ENCODE data around the gene NOTCH1. TPM values are rescaled to one million over a fixed set of nuclear protein-coding genes. Genes with fewer than 3 reads are reported as not detected.

Gene NOTCH1
- total RNA-seq, 2 experiments from 2014 or later = 70.0 to 79.4 TPM

DNA sequence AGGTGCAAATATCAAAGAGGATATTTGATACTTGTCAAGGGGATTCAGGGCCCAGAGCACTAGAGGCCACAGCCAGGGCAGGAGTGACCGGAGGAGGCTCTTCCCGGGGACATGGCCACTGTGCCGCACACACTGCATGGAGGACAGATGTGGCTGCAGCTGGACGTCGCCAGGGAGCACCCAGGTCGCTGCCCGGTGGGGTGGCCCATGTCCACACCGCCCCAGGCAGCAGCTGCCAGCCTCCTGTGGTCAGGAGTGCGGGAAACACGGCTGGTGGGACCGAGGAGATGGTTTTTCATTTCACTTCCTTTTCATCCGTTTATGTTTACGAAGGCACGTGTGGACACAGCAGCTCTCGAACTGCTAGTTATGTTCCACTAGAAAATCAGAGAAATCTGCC, 78.1 kb downstream of the NOTCH1 start:
- Mint-ChIP-seq H3K4me3 (no peak overlapping the region), H3K27ac (no peak overlapping the region), H3K27me3 (no peaks in the 10 kb centered on the region), H3K36me3 (ENCODE audit: low read depth) (peaks cover 38% of the 10 kb centered on the region), H3K4me1 (no peaks in the 10 kb centered on the region), H3K9me3 (ENCODE audit: low read depth) (no peaks in the 10 kb centered on the region)
- no peak for ATAC-seq
- intact Hi-C loops (cut with DNase I, micrococcal nuclease) = no loop called here
- DNase-seq = no peak
- ChIA-PET CTCF (interaction anchor here (0.6 kb wide), 1 partner anchor 602 kb away, joined by 4 read pairs; the partner anchor contains the start of gene SAPCD2), POLR2A (no interaction called here)

DNA sequence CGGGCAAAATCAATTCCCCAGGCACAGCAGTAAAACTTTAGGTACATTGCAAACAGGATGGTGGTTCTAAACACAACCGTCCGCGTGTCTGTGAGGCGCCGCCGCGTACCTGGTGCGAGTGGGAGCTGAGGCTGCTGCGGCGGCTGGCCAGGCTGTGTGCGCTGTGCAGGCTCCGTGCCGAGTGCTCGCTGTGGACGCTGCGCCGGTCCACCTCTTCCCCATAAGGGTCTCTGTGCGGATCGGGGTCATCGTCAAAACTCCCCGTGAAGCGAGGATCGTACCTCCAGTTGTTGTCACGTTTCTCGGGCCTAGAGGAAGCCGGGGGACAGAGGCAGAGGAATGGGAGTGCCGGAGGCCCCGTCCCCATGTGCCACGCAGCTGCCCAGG, 79.7 kb downstream of the NOTCH1 start:
- intact Hi-C loops (cut with DNase I, micrococcal nuclease) = no loop called here
- no peak for DNase-seq
- no peak for ATAC-seq
- Mint-ChIP-seq H3K27ac (no peak overlapping the region), H3K36me3 (ENCODE audit: low read depth) (peaks cover 41% of the 10 kb centered on the region), H3K4me1 (no peaks in the 10 kb centered on the region), H3K4me3 (no peak overlapping the region), H3K27me3 (no peaks in the 10 kb centered on the region), H3K9me3 (ENCODE audit: low read depth) (no peaks in the 10 kb centered on the region)
- CTCF ChIA-PET = interaction anchor here (0.6 kb wide), 1 partner anchor 150 kb away, joined by 3 read pairs; no protein-coding TSS in a partner anchor
- POLR2A ChIA-PET = no interaction called here

GRCh38 chr9:136465500-136466154, 80.2 kb downstream of the NOTCH1 start:
- no peak for DNase-seq
- Mint-ChIP-seq H3K36me3 (ENCODE audit: low read depth) (peaks cover 46% of the 10 kb centered on the region), H3K4me1 (no peaks in the 10 kb centered on the region), H3K27ac (no peak overlapping the region), H3K9me3 (ENCODE audit: low read depth) (no peaks in the 10 kb centered on the region), H3K4me3 (no peak overlapping the region), H3K27me3 (no peaks in the 10 kb centered on the region)
- ATAC-seq = no peak
- intact Hi-C loops (cut with DNase I, micrococcal nuclease) = no loop called here
- ChIA-PET POLR2A (no interaction called here), CTCF (no interaction called here)

DNA sequence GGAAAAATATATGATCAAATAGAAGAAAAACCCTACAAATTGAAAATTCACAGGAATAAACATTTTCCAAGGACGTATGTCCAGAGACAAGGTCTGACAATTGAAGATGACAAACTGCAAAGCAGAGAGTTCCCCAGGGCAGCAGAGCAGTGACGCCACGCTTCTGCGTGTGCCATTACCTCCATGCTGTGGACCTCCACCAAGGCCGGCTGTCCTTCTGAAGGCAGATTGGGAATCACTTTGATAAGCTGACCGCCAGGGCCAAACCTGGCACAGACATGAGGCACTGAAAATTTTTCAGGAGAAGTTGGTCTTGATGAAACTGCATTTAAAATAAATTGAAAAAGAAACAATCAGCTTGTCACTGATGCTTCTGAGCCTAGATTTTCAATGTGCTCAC, 81.6 kb downstream of the NOTCH1 start:
- ChIA-PET CTCF (interaction anchor here (0.6 to 0.7 kb wide), 3 partner anchors 25 to 98 kb away, joined by 3 read pairs; no protein-coding TSS in a partner anchor), POLR2A (no interaction called here)
- Mint-ChIP-seq H3K27me3 (no peaks in the 10 kb centered on the region), H3K36me3 (ENCODE audit: low read depth) (peaks cover 47% of the 10 kb centered on the region), H3K4me1 (no peaks in the 10 kb centered on the region), H3K4me3 (no peak overlapping the region), H3K27ac (no peak overlapping the region), H3K9me3 (ENCODE audit: low read depth) (no peaks in the 10 kb centered on the region)
- intact Hi-C loops (cut with DNase I, micrococcal nuclease) = no loop called here
- no peak for ATAC-seq
- no peak for DNase-seq

GRCh38 chr9:136463578-136463977, 82.3 kb downstream of the NOTCH1 start:
- H3K9me3 Mint-ChIP-seq (ENCODE audit: low read depth) = no peaks in the 10 kb centered on the region
- no peaks in the 10 kb centered on the region for H3K4me1 Mint-ChIP-seq
- POLR2A ChIA-PET = no interaction called here
- H3K27ac Mint-ChIP-seq = no peak overlapping the region
- no peak overlapping the region for H3K4me3 Mint-ChIP-seq
- CTCF ChIA-PET = no interaction called here
- DNase-seq = no peak
- no peak for ATAC-seq
- no peaks in the 10 kb centered on the region for H3K27me3 Mint-ChIP-seq
- H3K36me3 Mint-ChIP-seq (ENCODE audit: low read depth) = peaks cover 53% of the 10 kb centered on the region
- intact Hi-C loops (cut with DNase I, micrococcal nuclease) = no loop called here

DNA sequence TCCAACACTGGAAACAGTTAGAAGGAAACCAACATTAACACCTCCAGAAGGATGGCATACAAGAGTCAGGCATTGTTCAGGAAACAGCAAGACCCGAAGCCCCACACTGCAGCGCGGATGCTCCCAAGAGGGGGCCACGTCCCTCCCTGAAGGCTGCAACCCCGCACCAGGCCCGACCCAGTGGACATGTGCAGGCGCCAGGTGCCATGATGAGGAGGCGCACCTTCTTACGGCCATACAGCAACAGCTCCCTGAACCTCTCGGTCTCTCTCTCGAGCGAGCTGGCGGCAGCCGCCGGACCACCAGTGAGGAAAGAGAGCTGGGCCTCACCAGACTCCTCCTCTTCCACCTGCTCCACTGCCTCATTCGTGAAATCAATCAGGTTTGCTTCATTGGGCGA, 83.2 kb downstream of the NOTCH1 start:
- ChIA-PET POLR2A (no interaction called here), CTCF (no interaction called here)
- no peaks in the 10 kb centered on the region for H3K27me3 Mint-ChIP-seq
- no peaks in the 10 kb centered on the region for H3K4me1 Mint-ChIP-seq
- intact Hi-C loops (cut with DNase I, micrococcal nuclease) = no loop called here
- H3K4me3 Mint-ChIP-seq = no peak overlapping the region
- ATAC-seq = no peak
- H3K36me3 Mint-ChIP-seq (ENCODE audit: low read depth) = peaks cover 56% of the 10 kb centered on the region
- DNase-seq = no peak
- no peak overlapping the region for H3K27ac Mint-ChIP-seq
- H3K9me3 Mint-ChIP-seq (ENCODE audit: low read depth) = no peaks in the 10 kb centered on the region

DNA sequence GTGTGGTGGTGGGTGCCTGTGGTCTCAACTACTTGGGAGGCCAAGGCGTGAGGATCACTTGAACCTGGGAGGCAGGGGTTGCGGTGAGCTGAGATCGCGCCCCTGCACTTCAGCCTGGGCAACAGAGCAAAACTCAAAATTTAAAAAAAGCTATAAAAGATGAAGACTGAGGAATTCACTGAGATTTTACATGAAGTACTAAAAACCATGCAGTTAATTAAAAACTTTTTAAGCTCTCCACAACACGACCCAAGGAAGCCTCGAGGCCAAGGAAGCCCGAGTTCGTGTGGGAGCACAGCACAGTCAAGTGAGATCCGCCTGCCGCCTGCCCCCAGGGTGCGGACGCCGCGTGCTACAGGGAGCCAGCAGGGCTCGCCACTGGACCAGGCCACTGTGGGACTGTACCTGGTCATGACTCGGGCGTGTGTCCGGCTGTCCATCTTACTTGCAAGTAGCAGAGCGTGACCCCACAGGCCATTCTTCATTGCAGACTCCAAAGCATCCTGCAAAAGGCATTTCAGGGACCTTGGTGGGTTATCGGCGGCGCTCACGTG, 85.0 kb downstream of the NOTCH1 start:
- Mint-ChIP-seq H3K27ac (no peak overlapping the region), H3K9me3 (ENCODE audit: low read depth) (no peaks in the 10 kb centered on the region), H3K36me3 (ENCODE audit: low read depth) (peaks cover 57% of the 10 kb centered on the region), H3K4me1 (no peaks in the 10 kb centered on the region), H3K4me3 (no peak overlapping the region), H3K27me3 (no peaks in the 10 kb centered on the region)
- ChIA-PET CTCF (no interaction called here), POLR2A (no interaction called here)
- DNase-seq (no peak), ATAC-seq (no peak)
- intact Hi-C loops (cut with DNase I, micrococcal nuclease) = no loop called here

- Mint-ChIP-seq H3K9me3 (ENCODE audit: low read depth) (no peaks in the 10 kb centered on the region), H3K27me3 (no peaks in the 10 kb centered on the region), H3K36me3 (ENCODE audit: low read depth) (peaks cover 52% of the 10 kb centered on the region), H3K27ac (no peak overlapping the region), H3K4me1 (no peaks in the 10 kb centered on the region), H3K4me3 (no peak overlapping the region)
- intact Hi-C loops (cut with DNase I, micrococcal nuclease) = no loop called here
- ATAC-seq (no peak), DNase-seq (no peak)
- POLR2A ChIA-PET = interaction anchor here (0.6 kb wide), 1 partner anchor 40 kb away, joined by 3 read pairs; no protein-coding TSS in a partner anchor
- CTCF ChIA-PET = no interaction called here
Observed at GRCh38 chr9:136459425-136459824, 86.4 kb downstream of the NOTCH1 start.

DNA sequence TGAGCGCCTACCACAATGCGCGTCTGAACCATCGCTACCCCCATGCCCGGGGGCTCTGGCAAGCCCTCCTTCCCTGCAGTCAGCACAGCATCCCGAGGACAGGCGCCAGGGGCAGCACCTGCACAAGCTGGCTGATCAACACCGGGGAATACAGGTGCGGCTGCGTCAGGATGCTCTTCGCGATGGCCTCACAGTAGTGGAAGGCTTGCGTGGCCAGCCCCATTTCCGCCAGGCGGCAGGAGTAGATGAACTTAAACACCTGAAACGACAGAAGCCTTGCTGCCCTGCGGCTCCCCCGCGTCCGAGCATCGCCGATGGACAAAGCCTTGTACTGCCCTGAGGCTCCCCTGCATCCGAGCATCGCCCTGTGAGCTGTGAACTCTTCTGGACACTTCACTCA, 88.5 kb downstream of the NOTCH1 start:
- DNase-seq (no peak), ATAC-seq (no peak)
- intact Hi-C loops (cut with DNase I, micrococcal nuclease) = no loop called here
- Mint-ChIP-seq H3K27me3 (no peaks in the 10 kb centered on the region), H3K4me1 (no peaks in the 10 kb centered on the region), H3K9me3 (ENCODE audit: low read depth) (no peaks in the 10 kb centered on the region), H3K36me3 (ENCODE audit: low read depth) (peaks cover 50% of the 10 kb centered on the region), H3K27ac (no peak overlapping the region), H3K4me3 (no peak overlapping the region)
- ChIA-PET CTCF (interaction anchor here (0.6 to 0.7 kb wide), 3 partner anchors 21 to 335 kb away, joined by 3 to 4 read pairs (median 3); no protein-coding TSS in a partner anchor), POLR2A (no interaction called here)

- CTCF ChIA-PET = no interaction called here
- Mint-ChIP-seq H3K4me1 (no peaks in the 10 kb centered on the region), H3K27ac (no peak overlapping the region), H3K4me3 (no peak overlapping the region), H3K27me3 (no peaks in the 10 kb centered on the region), H3K9me3 (ENCODE audit: low read depth) (no peaks in the 10 kb centered on the region), H3K36me3 (ENCODE audit: low read depth) (peaks cover 53% of the 10 kb centered on the region)
- POLR2A ChIA-PET = no interaction called here
- no peak for ATAC-seq
- DNase-seq = no peak
- intact Hi-C loops (cut with DNase I, micrococcal nuclease) = no loop called here
Observed at GRCh38 chr9:136456258-136456657, 89.6 kb downstream of the NOTCH1 start.

DNA sequence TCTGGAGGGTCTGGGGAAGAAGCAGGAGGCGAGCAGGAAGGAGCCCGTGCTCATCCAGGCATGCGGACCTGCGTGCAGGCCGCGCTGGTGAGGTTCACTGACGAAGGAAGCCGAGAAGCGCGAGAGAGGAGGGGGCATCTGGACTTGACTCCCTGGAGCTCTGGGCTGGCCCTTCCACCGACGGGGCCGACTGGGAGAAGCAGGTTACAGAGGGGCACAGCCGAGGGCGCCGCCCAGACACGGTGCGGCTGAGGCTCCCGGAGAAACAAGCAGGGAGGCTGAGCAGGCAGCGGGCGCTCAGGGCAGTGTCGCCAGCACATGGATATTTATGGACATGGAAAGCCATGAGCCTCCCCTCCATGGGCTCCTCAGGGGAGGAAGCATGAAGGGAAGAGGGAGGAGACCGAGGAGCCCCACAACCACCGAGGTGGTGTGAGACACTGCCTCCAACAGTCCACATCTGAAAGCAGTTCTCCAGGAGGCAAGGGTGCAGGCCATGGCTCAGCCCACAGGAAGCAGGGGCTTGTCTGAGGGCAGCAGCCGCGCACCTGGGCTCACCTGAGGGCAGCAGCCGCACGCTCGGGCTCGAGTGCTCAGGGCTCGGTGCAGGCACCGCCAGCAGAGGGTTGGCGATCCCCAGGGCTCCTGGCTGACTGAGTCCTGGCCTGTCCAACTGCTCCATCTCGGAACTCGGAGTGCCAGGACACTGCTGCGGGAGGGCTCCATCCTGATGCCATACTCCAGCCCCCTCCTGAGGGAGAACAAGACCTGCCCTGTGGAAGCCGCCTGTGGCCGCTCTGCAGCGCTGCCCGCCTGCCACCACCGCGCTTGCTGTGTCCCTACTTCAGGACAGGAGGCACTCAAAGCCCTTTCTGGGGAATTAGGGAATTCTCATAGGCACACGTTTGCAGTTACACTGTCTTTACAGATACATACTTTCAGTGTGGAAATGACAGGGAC, 90.5 kb downstream of the NOTCH1 start:
- no peak for DNase-seq
- ChIA-PET POLR2A (no interaction called here), CTCF (no interaction called here)
- H3K4me3 Mint-ChIP-seq = no peak overlapping the region
- no peak for ATAC-seq
- no peaks in the 10 kb centered on the region for H3K9me3 Mint-ChIP-seq (ENCODE audit: low read depth)
- intact Hi-C loops (cut with DNase I, micrococcal nuclease) = no loop called here
- no peaks in the 10 kb centered on the region for H3K27me3 Mint-ChIP-seq
- no peaks in the 10 kb centered on the region for H3K4me1 Mint-ChIP-seq
- no peak overlapping the region for H3K27ac Mint-ChIP-seq
- H3K36me3 Mint-ChIP-seq (ENCODE audit: low read depth) = peaks cover 55% of the 10 kb centered on the region

All from activated CD4-positive, alpha-beta T cell treated with anti-CD3 and anti-CD28 coated beads for 36 hours (primary cell).